Smooth muscle cell (in vitro differentiated cells): ENCODE data around the gene SEMA4D. TPM values are rescaled to one million over a fixed set of nuclear protein-coding genes. Genes with fewer than 3 reads are reported as not detected.

Experiments
- DNase-seq: peaks from one replicate; lab custom pipeline; 2025; ENCODE audit not compliant: unreplicated experiment; lab: John Stamatoyannopoulos, UW
- H2AFZ ChIP-seq: fragments of 200-600 bp; sonication (generic); 2 replicates; pipeline ENCODE4 v1.6.0; 2016; ENCODE audit warnings: antibody characterized with exemption, low read depth, mild to moderate bottlenecking
- H3F3A ChIP-seq: fragments of 200-600 bp; sonication (generic); 2 replicates; pipeline ENCODE4 v1.6.0; 2017; ENCODE audit warnings: antibody characterized with exemption, low read depth
- H3K27ac ChIP-seq: fragments of 200-600 bp; sonication (generic); 2 replicates; pipeline ENCODE4 v1.5.1; 2016; ENCODE audit warnings: low read depth, mild to moderate bottlenecking
- H3K27me3 ChIP-seq: fragments of 200-600 bp; sonication (generic); 2 replicates; pipeline ENCODE4 v1.6.1; 2016; ENCODE audit warnings: low read depth, mild to moderate bottlenecking
- H3K36me3 ChIP-seq: fragments of 200-600 bp; sonication (generic); 2 replicates; pipeline ENCODE4 v1.5.1; 2016; ENCODE audit warnings: low read depth
- H3K4me1 ChIP-seq: fragments of 200-600 bp; sonication (generic); 2 replicates; pipeline ENCODE4 v1.5.1; 2016; ENCODE audit warnings: low read depth
- H3K4me2 ChIP-seq: fragments of 200-600 bp; sonication (generic); 2 replicates; pipeline ENCODE4 v1.6.0; 2016; ENCODE audit warnings: mild to moderate bottlenecking
- H3K4me3 ChIP-seq: fragments of 200-600 bp; sonication (generic); 2 replicates; pipeline ENCODE4 v1.5.1; 2016; ENCODE audit warnings: mild to moderate bottlenecking
- H3K79me2 ChIP-seq: fragments of 200-600 bp; sonication (generic); 2 replicates; pipeline ENCODE4 v1.6.0; 2016; ENCODE audit warnings: low read depth, mild to moderate bottlenecking
- H3K9ac ChIP-seq: fragments of 200-600 bp; sonication (generic); 2 replicates; pipeline ENCODE4 v1.6.0; 2016; ENCODE audit warnings: low read depth
- H3K9me3 ChIP-seq: fragments of 200-600 bp; sonication (generic); replicated peaks from 2 replicates; pipeline ENCODE4 v1.5.1; 2016; ENCODE audit warnings: low read depth
- H4K20me1 ChIP-seq: fragments of 200-600 bp; sonication (generic); 2 replicates; pipeline ENCODE4 v1.6.0; 2016; ENCODE audit warnings: low read depth
- WGBS: methylation state at CpG from one replicate; pipeline ENCODE4 v1.1.7; 2016; ENCODE audit warnings: low lambda C conversion rate; 5-methylcytosine and 5-hydroxymethylcytosine counted together
- polyA plus RNA-seq: library from polyadenylated mRNA; unstranded; fragments of >200 nt; fragmentation: Nextera tagmentation; extraction: Ambion mirVana; gene quantifications from 2 replicates; pipeline ENCODE4 v1.2.1, GENCODE V29; 2016
- total RNA-seq: library from RNA; depleted of rRNA; stranded (reverse); fragments of >200 nt; gene quantifications from 2 replicates; pipeline ENCODE4 v1.2.3, GENCODE V29; 2014
- TF ChIP-seq, protein P1 (sequence below): fragments of 200-600 bp; sonication (generic); IDR thresholded peaks from 2 replicates; pipeline ENCODE4 v1.5.1; 2017; ENCODE audit warnings: borderline replicate concordance, mild to moderate bottlenecking, antibody characterized with exemption; ENCODE audit not compliant: insufficient read depth, poor library complexity, severe bottlenecking

The SEMA4D gene
- total and polyA plus RNA-seq, 2 experiments from 2014 or later: 0.63 to 2.7 TPM

DNA sequence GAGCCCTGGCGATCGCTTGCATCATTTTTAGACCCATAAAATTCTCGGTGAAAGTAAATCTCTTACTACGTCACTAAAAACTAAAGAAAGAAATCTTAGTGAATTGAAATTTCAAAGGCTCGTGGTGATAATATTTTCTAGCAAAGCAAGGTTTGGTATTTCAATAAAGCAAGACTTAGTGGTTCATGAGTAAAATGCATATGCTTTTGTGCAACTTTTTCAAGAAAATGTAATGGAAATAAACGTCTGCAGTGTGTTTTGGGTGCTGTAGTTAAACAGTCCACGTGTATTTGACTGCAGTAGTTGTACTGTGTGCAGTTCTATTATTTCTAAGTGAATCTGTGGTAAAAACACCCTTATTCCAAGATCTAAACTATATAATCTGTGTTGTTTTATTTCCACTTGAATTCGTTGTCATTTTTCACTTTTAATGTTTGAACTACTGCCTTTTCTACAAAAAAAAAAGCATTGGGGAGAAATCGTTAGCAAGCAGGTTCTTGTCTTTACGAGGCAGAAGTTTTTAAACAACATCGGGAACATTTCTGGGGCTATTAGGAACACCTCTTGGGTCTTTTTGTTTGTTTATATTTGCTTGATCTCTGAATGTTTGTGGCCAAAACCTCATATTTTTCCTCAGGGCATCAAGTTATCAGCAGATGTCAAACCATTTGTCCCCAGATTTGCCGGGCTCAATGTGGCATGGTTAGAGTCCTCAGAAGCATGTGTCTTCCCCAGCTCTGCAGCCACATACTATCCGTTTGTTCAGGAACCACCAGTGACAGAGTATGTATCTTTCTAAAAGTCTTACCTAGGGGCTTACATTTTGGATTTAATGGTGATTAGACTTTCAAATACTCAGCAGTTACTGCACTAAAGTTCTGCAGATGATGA, 178.7 kb downstream of the SEMA4D start:
- H3K4me1 ChIP-seq: peaks cover 25% of the 10 kb centered on the region
- no peaks in the 10 kb centered on the region for H3K27me3 ChIP-seq
- H4K20me1 ChIP-seq: peaks cover 34% of the 10 kb centered on the region
- H3K9ac ChIP-seq: peak overlapping the region; percentile 100
- peak overlapping the region; percentile 96 for H3K4me2 ChIP-seq
- WGBS: 7% methylated on average over 13 of the region's 13 CpGs
- peaks cover 73% of the 10 kb centered on the region for H3K79me2 ChIP-seq
- peaks cover 23% of the 10 kb centered on the region for H3F3A ChIP-seq
- no peak overlapping the region for H2AFZ ChIP-seq
- TF ChIP-seq, protein P1, sequence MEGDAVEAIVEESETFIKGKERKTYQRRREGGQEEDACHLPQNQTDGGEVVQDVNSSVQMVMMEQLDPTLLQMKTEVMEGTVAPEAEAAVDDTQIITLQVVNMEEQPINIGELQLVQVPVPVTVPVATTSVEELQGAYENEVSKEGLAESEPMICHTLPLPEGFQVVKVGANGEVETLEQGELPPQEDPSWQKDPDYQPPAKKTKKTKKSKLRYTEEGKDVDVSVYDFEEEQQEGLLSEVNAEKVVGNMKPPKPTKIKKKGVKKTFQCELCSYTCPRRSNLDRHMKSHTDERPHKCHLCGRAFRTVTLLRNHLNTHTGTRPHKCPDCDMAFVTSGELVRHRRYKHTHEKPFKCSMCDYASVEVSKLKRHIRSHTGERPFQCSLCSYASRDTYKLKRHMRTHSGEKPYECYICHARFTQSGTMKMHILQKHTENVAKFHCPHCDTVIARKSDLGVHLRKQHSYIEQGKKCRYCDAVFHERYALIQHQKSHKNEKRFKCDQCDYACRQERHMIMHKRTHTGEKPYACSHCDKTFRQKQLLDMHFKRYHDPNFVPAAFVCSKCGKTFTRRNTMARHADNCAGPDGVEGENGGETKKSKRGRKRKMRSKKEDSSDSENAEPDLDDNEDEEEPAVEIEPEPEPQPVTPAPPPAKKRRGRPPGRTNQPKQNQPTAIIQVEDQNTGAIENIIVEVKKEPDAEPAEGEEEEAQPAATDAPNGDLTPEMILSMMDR: no peak
- DNase-seq: no peak
- H3K27ac ChIP-seq: peak overlapping the region; percentile 100
- peak overlapping the region; percentile 80 for H3K4me3 ChIP-seq
- no peaks in the 10 kb centered on the region for H3K36me3 ChIP-seq
- H3K9me3 ChIP-seq: no peaks in the 10 kb centered on the region

DNA sequence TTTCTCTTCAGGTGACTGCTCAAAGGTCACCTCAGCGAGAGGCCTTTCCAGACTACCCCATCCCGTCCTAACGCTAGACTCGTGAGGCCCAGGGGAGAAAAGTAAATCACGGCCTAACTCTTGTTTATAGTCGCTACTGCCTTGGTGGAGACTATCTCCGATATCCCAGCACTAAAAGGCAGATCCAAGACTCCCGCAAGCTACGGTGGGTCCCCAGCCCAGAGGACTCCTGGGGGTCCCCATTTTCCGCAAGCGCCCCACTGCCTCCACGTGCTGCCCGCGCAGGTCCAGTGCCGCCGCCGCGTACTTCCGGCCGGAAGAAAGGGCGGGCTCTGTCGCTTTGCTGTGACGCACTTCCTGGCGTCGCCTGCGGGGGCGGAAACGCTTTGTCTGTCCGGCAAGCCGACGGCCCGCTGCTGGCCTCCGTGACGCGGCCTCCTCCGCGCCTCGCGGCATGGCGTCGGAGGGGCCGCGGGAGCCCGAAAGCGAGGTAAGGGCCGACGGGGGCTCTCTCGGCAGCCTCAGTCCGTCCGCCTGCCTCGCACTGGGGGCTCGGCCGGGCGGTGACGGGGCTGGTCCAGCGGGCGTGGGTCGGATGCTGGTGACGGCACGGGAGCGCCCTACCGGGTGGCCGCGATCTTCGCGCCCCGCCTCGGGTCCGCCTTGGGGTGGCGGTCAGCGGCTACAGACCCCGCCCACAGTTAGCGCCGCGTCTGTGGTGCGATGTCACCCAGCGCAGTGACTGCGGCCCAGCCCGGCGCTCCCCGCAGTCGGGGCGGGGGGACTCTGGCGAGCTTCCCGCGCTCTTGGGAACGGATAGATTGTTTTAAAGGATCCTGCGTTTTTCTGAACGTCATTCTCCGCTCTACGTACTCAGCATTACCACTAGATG, 179.5 kb downstream of the SEMA4D start, which contains the start of gene SECISBP2:
SECISBP2 (plus strand) TSS at position 378 of the 892 bp plus-strand sequence; CDS start at position 455, 77 bp downstream.
- Histone ChIP-seq H3K27ac (peak within 1 kb of the TSS; percentile 100), H3K9ac (peak within 1 kb of the TSS; percentile 100), H3K4me3 (peak within 1 kb of the TSS; percentile 80), H3F3A (peaks cover 23% of the 10 kb centered on the region), H3K79me2 (peaks cover 73% of the 10 kb centered on the region), H3K9me3 (no peaks in the 10 kb centered on the region), H4K20me1 (peaks cover 28% of the 10 kb centered on the region), H3K4me1 (peaks cover 30% of the 10 kb centered on the region), H3K36me3 (no peaks in the 10 kb centered on the region), H3K4me2 (peak within 1 kb of the TSS; percentile 96), H3K27me3 (no peaks in the 10 kb centered on the region), H2AFZ (peak within 1 kb of the TSS; percentile 65)
- peak; percentile 99 for DNase-seq
- TF ChIP-seq, protein P1: peak; percentile 71
- WGBS: under 1% methylated on average over 89 of the region's 91 CpGs

- Histone ChIP-seq H3K9me3 (no peaks in the 10 kb centered on the region), H3K27me3 (no peaks in the 10 kb centered on the region), H3K4me1 (peaks cover 35% of the 10 kb centered on the region), H3K27ac (peak overlapping the region; percentile 100), H4K20me1 (peaks cover 22% of the 10 kb centered on the region), H3K4me3 (no peak overlapping the region), H2AFZ (no peak overlapping the region), H3K79me2 (peaks cover 73% of the 10 kb centered on the region), H3F3A (peaks cover 23% of the 10 kb centered on the region), H3K4me2 (peak overlapping the region; percentile 96), H3K9ac (peak overlapping the region; percentile 100), H3K36me3 (no peaks in the 10 kb centered on the region)
- 95% methylated on average over 4 of the region's 4 CpGs for WGBS
- TF ChIP-seq, protein P1: no peak
- DNase-seq: no peak
Measured at GRCh38 chr9:89317282-89317681, 180.6 kb downstream of the SEMA4D start.
